SH-SY5Y (cell line): ENCODE data around the gene TSFM.

ENCODE experiments used
- GATA2 ChIP-seq: IDR thresholded peaks from 2 replicates; pipeline ENCODE4 v1.6.1; 2011; ENCODE audit warnings: mild to moderate bottlenecking, low read depth, low read length
- GATA3 ChIP-seq: IDR thresholded peaks from 2 replicates; pipeline ENCODE4 v1.6.1; 2011; ENCODE audit warnings: low read depth, mild to moderate bottlenecking, low read length, moderate library complexity

DNA sequence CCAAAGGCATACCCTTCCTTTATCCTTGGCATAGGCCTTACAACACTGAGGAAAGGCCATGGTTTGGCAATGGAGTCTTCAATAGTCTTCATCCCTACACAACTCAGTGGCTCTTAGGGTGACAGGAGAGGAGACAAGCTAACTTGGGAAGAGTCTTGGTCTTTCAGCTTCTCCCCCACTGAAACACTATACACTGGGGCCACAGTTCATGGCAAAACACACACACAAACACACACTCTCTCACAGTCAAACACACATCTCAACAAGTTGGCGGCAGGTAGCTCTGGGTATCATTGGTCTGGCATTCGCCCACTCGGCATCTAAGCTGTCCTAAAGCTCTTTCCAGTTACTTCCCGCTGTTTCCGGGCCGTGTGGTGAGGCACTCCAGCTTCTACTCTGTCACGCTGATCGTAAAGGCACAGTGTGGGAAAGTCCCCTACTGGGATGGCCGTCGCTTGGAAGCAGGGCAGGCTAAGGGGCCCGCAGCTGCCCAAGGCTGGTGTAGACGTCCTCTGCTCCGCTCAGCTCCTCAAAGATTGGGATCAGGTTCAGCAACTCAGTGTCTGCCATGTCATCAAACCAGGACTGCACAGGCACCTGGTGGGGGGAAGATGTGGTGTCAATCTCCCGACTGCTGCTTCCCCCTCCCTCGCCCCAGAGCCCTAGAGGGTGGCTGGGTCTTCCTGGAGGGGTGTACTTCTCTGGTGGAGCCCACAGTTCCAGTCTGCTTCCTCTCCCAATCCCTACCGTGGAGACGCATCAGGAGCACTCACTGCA lies 40.7 kb downstream of the TSFM start:
- no peak for TF ChIP-seq GATA2
- TF ChIP-seq GATA3 = no peak
